K562 (cell line): ENCODE data around the gene TENM3.

Experiments
- BHLHE40 ChIP-seq: IDR thresholded peaks from 2 replicates; pipeline ENCODE4 v1.6.1; 2011; ENCODE audit warnings: low read length, improper control_type of control experiment
- LCOR ChIP-seq: sonication (generic); formaldehyde crosslinking; IDR thresholded peaks from 2 replicates; pipeline ENCODE4 v1.8.0; 2022; ENCODE audit warnings: mild to moderate bottlenecking, missing genetic modification reagents
- NR1H2 ChIP-seq: sonication (generic); formaldehyde crosslinking; IDR thresholded peaks from 2 replicates; pipeline ENCODE4 v1.4.0; 2020; ENCODE audit warnings: mild to moderate bottlenecking, missing genetic modification reagents
- POLR2A ChIP-seq: fragments of 450-650 bp; conservative IDR thresholded peaks from 2 replicates; pipeline ENCODE4 v1.6.1; 2016
- PRPF4 ChIP-seq: fragments of 200-400 bp; formaldehyde crosslinking; IDR thresholded peaks from one replicate; pipeline ENCODE4 v1.6.1; 2017; ENCODE audit warnings: low read length, low read depth, mild to moderate bottlenecking; ENCODE audit not compliant: insufficient read depth, poor library complexity, severe bottlenecking
- RB1 ChIP-seq: fragments of 450-650 bp; IDR thresholded peaks from 2 replicates; pipeline ENCODE4 v1.6.1; 2017; ENCODE audit warnings: low read depth, mild to moderate bottlenecking
- RFX1 ChIP-seq: fragments of 450-650 bp; IDR thresholded peaks from 2 replicates; pipeline ENCODE4 v1.6.1; 2016; ENCODE audit warnings: mild to moderate bottlenecking, moderate library complexity
- SMAD1 ChIP-seq: fragments of 150-350 bp; IDR thresholded peaks from 2 replicates; pipeline ENCODE4 v1.6.1; 2014; ENCODE audit warnings: low read length, low read depth; ENCODE audit not compliant: partially characterized antibody
- SREBF1 ChIP-seq: fragments of 150-350 bp; IDR thresholded peaks from 2 replicates; pipeline ENCODE4 v1.6.1; 2014; ENCODE audit warnings: antibody characterized with exemption, low read depth, low read length, borderline replicate concordance
- TEAD4 ChIP-seq, 2 experiments: sonication (generic) in 1 of 2; formaldehyde crosslinking in 1 of 2; IDR thresholded peaks; 2 replicates each; pipeline versions ENCODE4 v1.6.1 to v1.8.0; 2012 to 2022; ENCODE audit warnings: borderline replicate concordance in 1 of 2, inconsistent platforms in 1 of 2, low read length in 1 of 2, mild to moderate bottlenecking in 1 of 2, missing genetic modification reagents in 1 of 2
- TGIF2 ChIP-seq: sonication (generic); formaldehyde crosslinking; IDR thresholded peaks from 2 replicates; pipeline ENCODE4 v1.8.1; 2022; ENCODE audit warnings: mild to moderate bottlenecking, missing genetic modification reagents, moderate library complexity
- TF ChIP-seq, protein P1 (sequence below), 3 experiments: IDR thresholded peaks in 2 of 3; conservative IDR thresholded peaks in 1 of 3; 2 replicates each; pipeline ENCODE4 v1.5.1; 2011 to 2012; ENCODE audit warnings: low read length in 3 of 3, mild to moderate bottlenecking in 3 of 3, control low read depth in 2 of 3, improper control_type of control experiment in 1 of 3, inconsistent platforms in 1 of 3, low read depth in 1 of 3, mixed read lengths in 1 of 3, moderate library complexity in 1 of 3; ENCODE audit not compliant: insufficient read depth in 2 of 3
- TF ChIP-seq, protein P2 (sequence below): fragments of 150-350 bp; IDR thresholded peaks from 2 replicates; pipeline ENCODE4 v1.6.1; 2014; ENCODE audit warnings: low read depth, mild to moderate bottlenecking, low read length, borderline replicate concordance

DNA sequence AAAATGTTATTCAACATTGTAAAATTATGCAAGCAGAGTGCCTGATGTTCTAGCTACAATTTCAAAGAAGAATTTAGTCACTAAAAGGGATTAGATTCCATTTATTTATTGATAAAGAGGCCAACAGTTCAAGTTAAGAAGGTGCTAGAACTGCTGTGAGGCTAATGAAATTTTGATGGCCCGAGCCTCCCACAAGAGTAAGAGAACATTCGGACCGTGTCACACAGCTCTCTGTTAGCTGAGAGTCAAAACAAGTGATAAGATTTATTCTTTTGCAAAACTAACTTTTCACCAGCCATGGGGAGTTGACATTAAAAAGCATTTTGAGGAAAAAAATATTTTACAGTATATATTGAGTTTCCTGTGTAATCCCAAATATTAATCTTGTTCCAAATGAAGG lies 106.8 kb downstream of the TENM3 start:
- no peak for TF ChIP-seq TGIF2 (CRISPR knock-in tag)
- TF ChIP-seq RFX1 = no peak
- TF ChIP-seq RB1 = no peak
- no peak for TF ChIP-seq SMAD1
- TF ChIP-seq, protein P1, sequence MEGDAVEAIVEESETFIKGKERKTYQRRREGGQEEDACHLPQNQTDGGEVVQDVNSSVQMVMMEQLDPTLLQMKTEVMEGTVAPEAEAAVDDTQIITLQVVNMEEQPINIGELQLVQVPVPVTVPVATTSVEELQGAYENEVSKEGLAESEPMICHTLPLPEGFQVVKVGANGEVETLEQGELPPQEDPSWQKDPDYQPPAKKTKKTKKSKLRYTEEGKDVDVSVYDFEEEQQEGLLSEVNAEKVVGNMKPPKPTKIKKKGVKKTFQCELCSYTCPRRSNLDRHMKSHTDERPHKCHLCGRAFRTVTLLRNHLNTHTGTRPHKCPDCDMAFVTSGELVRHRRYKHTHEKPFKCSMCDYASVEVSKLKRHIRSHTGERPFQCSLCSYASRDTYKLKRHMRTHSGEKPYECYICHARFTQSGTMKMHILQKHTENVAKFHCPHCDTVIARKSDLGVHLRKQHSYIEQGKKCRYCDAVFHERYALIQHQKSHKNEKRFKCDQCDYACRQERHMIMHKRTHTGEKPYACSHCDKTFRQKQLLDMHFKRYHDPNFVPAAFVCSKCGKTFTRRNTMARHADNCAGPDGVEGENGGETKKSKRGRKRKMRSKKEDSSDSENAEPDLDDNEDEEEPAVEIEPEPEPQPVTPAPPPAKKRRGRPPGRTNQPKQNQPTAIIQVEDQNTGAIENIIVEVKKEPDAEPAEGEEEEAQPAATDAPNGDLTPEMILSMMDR (IDR thresholded peaks at IDR 0.05 in 2 of 3, conservative IDR thresholded peaks at IDR 0.05 in 1 of 3; ENCODE audit: insufficient read depth in 2 of 3, low read depth in 1 of 3, low read length in 3 of 3) = no peak
- no peak for TF ChIP-seq POLR2A
- TF ChIP-seq NR1H2 (CRISPR knock-in tag) = no peak
- TF ChIP-seq PRPF4 = no peak
- TF ChIP-seq SREBF1 = no peak
- TF ChIP-seq LCOR (CRISPR knock-in tag) = no peak
- TF ChIP-seq, protein P2, sequence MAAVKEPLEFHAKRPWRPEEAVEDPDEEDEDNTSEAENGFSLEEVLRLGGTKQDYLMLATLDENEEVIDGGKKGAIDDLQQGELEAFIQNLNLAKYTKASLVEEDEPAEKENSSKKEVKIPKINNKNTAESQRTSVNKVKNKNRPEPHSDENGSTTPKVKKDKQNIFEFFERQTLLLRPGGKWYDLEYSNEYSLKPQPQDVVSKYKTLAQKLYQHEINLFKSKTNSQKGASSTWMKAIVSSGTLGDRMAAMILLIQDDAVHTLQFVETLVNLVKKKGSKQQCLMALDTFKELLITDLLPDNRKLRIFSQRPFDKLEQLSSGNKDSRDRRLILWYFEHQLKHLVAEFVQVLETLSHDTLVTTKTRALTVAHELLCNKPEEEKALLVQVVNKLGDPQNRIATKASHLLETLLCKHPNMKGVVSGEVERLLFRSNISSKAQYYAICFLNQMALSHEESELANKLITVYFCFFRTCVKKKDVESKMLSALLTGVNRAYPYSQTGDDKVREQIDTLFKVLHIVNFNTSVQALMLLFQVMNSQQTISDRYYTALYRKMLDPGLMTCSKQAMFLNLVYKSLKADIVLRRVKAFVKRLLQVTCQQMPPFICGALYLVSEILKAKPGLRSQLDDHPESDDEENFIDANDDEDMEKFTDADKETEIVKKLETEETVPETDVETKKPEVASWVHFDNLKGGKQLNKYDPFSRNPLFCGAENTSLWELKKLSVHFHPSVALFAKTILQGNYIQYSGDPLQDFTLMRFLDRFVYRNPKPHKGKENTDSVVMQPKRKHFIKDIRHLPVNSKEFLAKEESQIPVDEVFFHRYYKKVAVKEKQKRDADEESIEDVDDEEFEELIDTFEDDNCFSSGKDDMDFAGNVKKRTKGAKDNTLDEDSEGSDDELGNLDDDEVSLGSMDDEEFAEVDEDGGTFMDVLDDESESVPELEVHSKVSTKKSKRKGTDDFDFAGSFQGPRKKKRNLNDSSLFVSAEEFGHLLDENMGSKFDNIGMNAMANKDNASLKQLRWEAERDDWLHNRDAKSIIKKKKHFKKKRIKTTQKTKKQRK = no peak
- no peak for TF ChIP-seq BHLHE40
- no peak for TF ChIP-seq TEAD4 (IDR thresholded peaks at IDR 0.05; ENCODE audit: low read length)
- no peak for TF ChIP-seq TEAD4 (CRISPR knock-in tag; IDR thresholded peaks at IDR 0.05; ENCODE audit: borderline replicate concordance)
